HG03060 (cell line): ENCODE measurements around the gene TMEM132D.

Source experiments
- ATAC-seq: cut with Tn5 transposase; IDR thresholded peaks from one replicate; pipeline ENCODE4 v1.9.1; 2021; ENCODE audit warnings: low read depth, moderate number of reproducible peaks; ENCODE audit not compliant: unreplicated experiment

Gene TMEM132D

GRCh38 chr12:129873833-129874208 lies 30.0 kb downstream of the TMEM132D start:
- ATAC-seq: no peak

- ATAC-seq: no peak
Observed at GRCh38 chr12:129873111-129873832, 30.6 kb downstream of the TMEM132D start.

- ATAC-seq: no peak
Observed at GRCh38 chr12:129871991-129872972, 31.5 kb downstream of the TMEM132D start.

- no peak for ATAC-seq
Observed at GRCh38 chr12:129870796-129871195, 33.0 kb downstream of the TMEM132D start.

- no peak for ATAC-seq
Observed at GRCh38 chr12:129870136-129870535, 33.7 kb downstream of the TMEM132D start.

- ATAC-seq: no peak
Observed at GRCh38 chr12:129868575-129868974, 35.2 kb downstream of the TMEM132D start.

GRCh38 chr12:129863938-129864337 lies 39.9 kb downstream of the TMEM132D start:
- no peak for ATAC-seq

- ATAC-seq: no peak
Observed at GRCh38 chr12:129862561-129863175, 41.2 kb downstream of the TMEM132D start.

GRCh38 chr12:129861951-129862350 lies 41.9 kb downstream of the TMEM132D start:
- no peak for ATAC-seq

GRCh38 chr12:129854591-129854990 lies 49.2 kb downstream of the TMEM132D start:
- no peak for ATAC-seq

GRCh38 chr12:129851296-129851695 lies 52.5 kb downstream of the TMEM132D start:
- ATAC-seq: no peak

- ATAC-seq: no peak
Observed at GRCh38 chr12:129848876-129849275, 54.9 kb downstream of the TMEM132D start.

GRCh38 chr12:129847063-129847462 lies 56.8 kb downstream of the TMEM132D start:
- no peak for ATAC-seq

- no peak for ATAC-seq
Observed at GRCh38 chr12:129844662-129845220, 59.1 kb downstream of the TMEM132D start.

GRCh38 chr12:129841251-129841650 lies 62.6 kb downstream of the TMEM132D start:
- ATAC-seq: no peak

GRCh38 chr12:129840145-129840884 lies 63.5 kb downstream of the TMEM132D start:
- ATAC-seq: no peak

- ATAC-seq: no peak
Observed at GRCh38 chr12:129839679-129840078, 64.1 kb downstream of the TMEM132D start.

- no peak for ATAC-seq
Observed at GRCh38 chr12:129831294-129831693, 72.5 kb downstream of the TMEM132D start.

GRCh38 chr12:129830796-129831195 lies 73.0 kb downstream of the TMEM132D start:
- ATAC-seq: no peak

GRCh38 chr12:129827866-129828384 lies 75.9 kb downstream of the TMEM132D start:
- no peak for ATAC-seq
